ENCODE data around the gene AKNA. TPM values are rescaled to one million over a fixed set of nuclear protein-coding genes. Genes with fewer than 3 reads are reported as not detected.

Gene AKNA
- total RNA-seq, 4 donors from 2014 or later = 10.5 to 27.1 (median 14.4) TPM

DNA sequence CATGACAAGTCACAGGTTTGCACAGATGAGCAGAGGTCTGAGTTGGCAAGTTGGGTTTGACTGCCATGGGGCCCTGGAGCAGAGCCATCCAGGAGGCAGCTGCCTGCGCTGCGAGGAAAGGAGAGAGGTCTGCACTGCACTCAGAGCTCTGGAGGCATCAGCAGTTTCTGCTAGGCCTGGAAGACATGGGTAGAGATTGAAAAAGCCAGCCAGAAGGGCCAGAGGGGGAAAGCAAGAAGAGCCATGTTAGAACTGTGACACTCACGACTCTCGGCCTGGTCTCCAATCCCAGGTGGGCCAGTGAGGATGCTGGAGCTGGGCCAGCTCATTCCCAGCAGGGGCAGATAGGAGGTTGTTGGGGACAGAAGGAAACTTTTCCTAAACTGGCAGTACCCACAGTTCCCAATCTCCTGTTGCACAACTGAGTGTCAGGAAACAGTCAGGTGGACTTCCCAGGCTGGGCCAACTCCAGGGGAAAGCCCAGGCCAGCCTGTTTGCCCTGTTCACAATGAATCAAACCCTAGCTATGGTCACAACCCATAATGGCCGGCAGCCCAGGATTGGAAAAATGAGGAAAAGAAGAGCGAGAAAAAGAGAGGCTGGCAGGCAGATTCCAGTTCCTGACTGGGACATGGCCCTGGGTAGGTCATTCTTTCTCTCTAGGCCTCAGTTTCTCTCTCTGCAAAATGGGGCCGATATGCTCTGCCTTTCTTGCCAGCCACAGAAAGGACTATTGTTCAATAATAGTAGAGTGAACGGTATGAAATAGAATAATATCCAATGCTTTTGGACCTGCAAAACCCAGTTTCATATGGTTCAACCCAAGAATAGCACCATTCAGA is 72.7 kb downstream of the AKNA start:
- H3K4me1 ChIP-seq = no peaks in the 10 kb centered on the region
- DNase-seq (ENCODE audit: low spot score in 2 of 2) = peak; percentile 3 to 49
- no peak overlapping the region for H3K27ac ChIP-seq
- H3K9me3 ChIP-seq = no peaks in the 10 kb centered on the region
- H3K27me3 ChIP-seq = peaks cover 4% of the 10 kb centered on the region
- WGBS = 74% methylated on average over 8 of the region's 8 CpGs
- peaks cover 6% of the 10 kb centered on the region for H3K36me3 ChIP-seq
- TF ChIP-seq, protein P1, sequence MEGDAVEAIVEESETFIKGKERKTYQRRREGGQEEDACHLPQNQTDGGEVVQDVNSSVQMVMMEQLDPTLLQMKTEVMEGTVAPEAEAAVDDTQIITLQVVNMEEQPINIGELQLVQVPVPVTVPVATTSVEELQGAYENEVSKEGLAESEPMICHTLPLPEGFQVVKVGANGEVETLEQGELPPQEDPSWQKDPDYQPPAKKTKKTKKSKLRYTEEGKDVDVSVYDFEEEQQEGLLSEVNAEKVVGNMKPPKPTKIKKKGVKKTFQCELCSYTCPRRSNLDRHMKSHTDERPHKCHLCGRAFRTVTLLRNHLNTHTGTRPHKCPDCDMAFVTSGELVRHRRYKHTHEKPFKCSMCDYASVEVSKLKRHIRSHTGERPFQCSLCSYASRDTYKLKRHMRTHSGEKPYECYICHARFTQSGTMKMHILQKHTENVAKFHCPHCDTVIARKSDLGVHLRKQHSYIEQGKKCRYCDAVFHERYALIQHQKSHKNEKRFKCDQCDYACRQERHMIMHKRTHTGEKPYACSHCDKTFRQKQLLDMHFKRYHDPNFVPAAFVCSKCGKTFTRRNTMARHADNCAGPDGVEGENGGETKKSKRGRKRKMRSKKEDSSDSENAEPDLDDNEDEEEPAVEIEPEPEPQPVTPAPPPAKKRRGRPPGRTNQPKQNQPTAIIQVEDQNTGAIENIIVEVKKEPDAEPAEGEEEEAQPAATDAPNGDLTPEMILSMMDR (IDR thresholded peaks at IDR 0.05) = no peak
- TF ChIP-seq EP300 (IDR thresholded peaks at IDR 0.05) (no peak), POLR2A (IDR thresholded peaks at IDR 0.05) (no peak), POLR2AphosphoS5 (IDR thresholded peaks at IDR 0.05) (no peak)
- H3K4me3 ChIP-seq = no peak overlapping the region

DNA sequence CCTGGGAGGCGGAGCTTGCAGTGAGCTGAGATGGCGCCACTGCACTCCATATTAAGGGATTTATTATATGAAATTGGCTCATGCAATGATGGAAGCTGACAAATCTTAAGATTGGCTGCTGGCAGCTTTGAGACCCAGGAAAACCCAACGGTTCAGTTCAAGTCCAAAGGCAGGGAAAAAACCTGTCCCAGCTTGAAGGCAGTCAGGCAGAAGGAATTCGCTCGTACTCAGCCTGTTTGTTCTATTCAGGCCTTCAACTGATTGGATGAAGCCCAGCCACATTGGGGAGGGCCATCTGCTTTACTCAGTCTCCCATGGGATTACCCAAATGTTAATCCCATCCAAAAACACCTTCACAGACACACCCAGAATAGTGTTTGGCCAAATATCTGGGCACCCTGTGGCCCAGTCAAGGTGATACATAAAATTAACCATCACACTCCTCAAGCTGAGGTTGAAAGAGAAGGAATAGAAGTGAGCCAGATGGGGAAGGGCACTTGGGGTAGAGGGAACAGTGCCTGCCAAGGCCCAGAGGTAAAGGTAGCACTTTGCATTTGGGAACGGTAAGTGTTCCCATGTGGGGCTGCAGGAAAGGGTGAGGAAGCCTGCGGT is 73.4 kb downstream of the AKNA start:
- Histone ChIP-seq H3K9me3 (no peaks in the 10 kb centered on the region), H3K27me3 (peaks cover 4% of the 10 kb centered on the region), H3K36me3 (peaks cover 6% of the 10 kb centered on the region), H3K4me1 (no peaks in the 10 kb centered on the region), H3K27ac (no peak overlapping the region), H3K4me3 (no peak overlapping the region)
- DNase-seq (ENCODE audit: low spot score in 2 of 2) = peak in 1 of 2 donors; percentile 11
- 79% methylated on average over 5 of the region's 7 CpGs for WGBS
- TF ChIP-seq EP300 (IDR thresholded peaks at IDR 0.05) (no peak), POLR2A (IDR thresholded peaks at IDR 0.05) (no peak), POLR2AphosphoS5 (IDR thresholded peaks at IDR 0.05) (no peak)
- TF ChIP-seq, protein P1 (IDR thresholded peaks at IDR 0.05) = no peak

DNA sequence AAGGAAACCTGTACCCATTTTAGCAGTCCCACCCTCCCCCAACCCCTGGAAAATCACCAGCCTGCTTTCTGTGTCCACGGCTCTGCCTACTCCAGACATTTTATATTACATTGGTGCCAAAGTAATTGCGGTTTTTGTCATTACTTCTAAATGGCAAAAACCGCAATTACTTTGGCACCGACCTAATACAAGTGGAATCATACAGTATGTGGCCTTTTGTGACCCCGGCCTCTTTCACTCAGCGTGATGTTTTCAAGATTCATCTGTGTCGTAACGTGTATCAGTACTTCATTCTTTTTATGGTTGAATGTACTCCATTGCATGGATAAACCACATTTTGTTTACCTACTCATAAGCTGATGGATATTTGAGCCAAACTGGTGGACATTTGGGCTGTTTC is 74.6 kb downstream of the AKNA start:
- no peaks in the 10 kb centered on the region for H3K4me1 ChIP-seq
- WGBS = 87% methylated on average over 8 of the region's 8 CpGs
- peaks cover 10% of the 10 kb centered on the region for H3K36me3 ChIP-seq
- peaks cover under 1% of the 10 kb centered on the region for H3K27me3 ChIP-seq
- no peak overlapping the region for H3K4me3 ChIP-seq
- no peak overlapping the region for H3K27ac ChIP-seq
- no peak for TF ChIP-seq EP300 (IDR thresholded peaks at IDR 0.05)
- TF ChIP-seq, protein P1 (IDR thresholded peaks at IDR 0.05) = no peak
- no peak for TF ChIP-seq POLR2AphosphoS5 (IDR thresholded peaks at IDR 0.05)
- TF ChIP-seq POLR2A (IDR thresholded peaks at IDR 0.05) = no peak
- H3K9me3 ChIP-seq = no peaks in the 10 kb centered on the region
- DNase-seq (ENCODE audit: low spot score in 2 of 2) = peak in 1 of 2 donors; percentile 29

DNA sequence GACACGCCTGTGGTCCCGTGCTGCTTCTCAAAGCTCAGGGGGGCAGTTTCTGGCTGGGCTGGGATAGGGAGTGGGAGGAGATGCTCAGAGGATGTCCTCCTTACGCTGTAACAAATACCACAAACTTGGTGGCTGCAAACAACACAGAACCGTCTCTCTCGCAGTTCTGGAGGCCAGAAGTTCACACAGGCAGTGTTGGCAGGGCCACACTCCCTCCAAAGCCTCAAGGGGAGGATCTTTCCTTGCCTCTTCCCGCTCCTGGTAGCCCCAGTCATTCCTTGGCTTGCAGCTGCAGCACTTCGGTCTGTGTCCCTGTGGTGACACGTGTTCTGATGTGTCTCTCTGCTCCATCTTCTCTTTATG is 75.3 kb downstream of the AKNA start:
- DNase-seq (ENCODE audit: low spot score in 2 of 2) = peak in 1 of 2 donors; percentile 38
- Histone ChIP-seq H3K27me3 (no peaks in the 10 kb centered on the region), H3K27ac (no peak overlapping the region), H3K36me3 (peaks cover 10% of the 10 kb centered on the region), H3K4me3 (no peak overlapping the region), H3K4me1 (no peaks in the 10 kb centered on the region), H3K9me3 (no peaks in the 10 kb centered on the region)
- TF ChIP-seq POLR2AphosphoS5 (IDR thresholded peaks at IDR 0.05) = no peak
- TF ChIP-seq EP300 (IDR thresholded peaks at IDR 0.05) = no peak
- no peak for TF ChIP-seq POLR2A (IDR thresholded peaks at IDR 0.05)
- TF ChIP-seq, protein P1 (IDR thresholded peaks at IDR 0.05) = no peak
- WGBS = 69% methylated on average over 8 of the region's 8 CpGs
